Astrocyte of the cerebellum (primary cell): Measurements from ENCODE around the gene SPATA33.

Source experiments
- DNase-seq: peaks from one replicate; pipeline ENCODE4 v3.0.0-alpha.2; 2011; ENCODE audit warnings: low read depth
- H3K4me3 ChIP-seq: 2 replicates; pipeline ENCODE4 v1.5.1; 2011; ENCODE audit warnings: mild to moderate bottlenecking, low read depth, low read length, moderate library complexity
- in situ Hi-C: cut with HindIII; loops from 2 replicates; pipeline ENCODE4 v1.10.0; 2017; ENCODE audit warnings: low sequenced_read_pairs
- TF ChIP-seq, protein P1 (sequence below): IDR thresholded peaks from 2 replicates; pipeline ENCODE4 v1.5.1; 2012; ENCODE audit warnings: low read length, low read depth, moderate library complexity, mild to moderate bottlenecking; ENCODE audit errors: missing control alignments

Gene SPATA33

GRCh38 chr16:89717688-89718505, 60.3 kb downstream of the SPATA33 start:
- in situ Hi-C loops = no loop called here
- no peak for DNase-seq
- TF ChIP-seq, protein P1, sequence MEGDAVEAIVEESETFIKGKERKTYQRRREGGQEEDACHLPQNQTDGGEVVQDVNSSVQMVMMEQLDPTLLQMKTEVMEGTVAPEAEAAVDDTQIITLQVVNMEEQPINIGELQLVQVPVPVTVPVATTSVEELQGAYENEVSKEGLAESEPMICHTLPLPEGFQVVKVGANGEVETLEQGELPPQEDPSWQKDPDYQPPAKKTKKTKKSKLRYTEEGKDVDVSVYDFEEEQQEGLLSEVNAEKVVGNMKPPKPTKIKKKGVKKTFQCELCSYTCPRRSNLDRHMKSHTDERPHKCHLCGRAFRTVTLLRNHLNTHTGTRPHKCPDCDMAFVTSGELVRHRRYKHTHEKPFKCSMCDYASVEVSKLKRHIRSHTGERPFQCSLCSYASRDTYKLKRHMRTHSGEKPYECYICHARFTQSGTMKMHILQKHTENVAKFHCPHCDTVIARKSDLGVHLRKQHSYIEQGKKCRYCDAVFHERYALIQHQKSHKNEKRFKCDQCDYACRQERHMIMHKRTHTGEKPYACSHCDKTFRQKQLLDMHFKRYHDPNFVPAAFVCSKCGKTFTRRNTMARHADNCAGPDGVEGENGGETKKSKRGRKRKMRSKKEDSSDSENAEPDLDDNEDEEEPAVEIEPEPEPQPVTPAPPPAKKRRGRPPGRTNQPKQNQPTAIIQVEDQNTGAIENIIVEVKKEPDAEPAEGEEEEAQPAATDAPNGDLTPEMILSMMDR = no peak
- no peak overlapping the region for H3K4me3 ChIP-seq
